ENCODE measurements around the gene TRIL.

The TRIL gene

DNA sequence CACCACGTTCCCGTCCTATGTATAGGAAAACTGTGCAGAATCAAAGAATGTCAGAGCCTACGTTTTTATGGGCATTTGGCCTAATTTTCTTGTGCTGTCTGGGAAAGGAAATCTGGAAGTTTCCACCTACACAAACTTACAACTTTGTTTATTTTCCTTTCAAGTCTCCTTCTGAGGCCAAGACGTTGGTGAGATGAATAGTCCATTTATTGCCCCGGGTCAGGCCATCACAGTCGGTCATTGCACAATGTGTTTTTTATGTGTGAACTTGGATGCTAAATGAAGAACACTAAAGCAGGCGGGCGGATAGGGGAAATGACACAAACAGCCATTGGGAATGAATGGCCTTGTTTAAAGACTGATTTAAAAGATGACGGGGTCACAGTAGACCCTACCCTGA lies 38.6 kb downstream of the TRIL start:
- Histone ChIP-seq H4K12ac (ENCODE audit: low read depth, low read length) (no peak overlapping the region), H3K27me3 (ENCODE audit: insufficient read depth, low read length) (no peaks in the 10 kb centered on the region), H2AFZ (ENCODE audit: insufficient read depth, low read length, poor library complexity) (no peak overlapping the region), H3K4me1 (ENCODE audit: control insufficient read depth in 1 of 2, insufficient read depth in 2 of 2, low read length in 2 of 2) (no peaks in the 10 kb centered on the region), H3K23ac (ENCODE audit: low read length) (no peak overlapping the region), H3K9ac (ENCODE audit: low read length) (no peak overlapping the region), H3K9me3 (ENCODE audit: insufficient read depth, low read depth, low read length) (no peaks in the 10 kb centered on the region), H2BK5ac (ENCODE audit: low read depth, low read length, poor library complexity) (no peak overlapping the region), H3K18ac (ENCODE audit: low read length) (no peak overlapping the region), H3K79me2 (ENCODE audit: control insufficient read depth, insufficient read depth, low read length, poor library complexity) (no peaks in the 10 kb centered on the region), H3K4ac (ENCODE audit: low read depth, low read length) (no peak overlapping the region), H3K36me3 (ENCODE audit: control insufficient read depth in 1 of 2, insufficient read depth in 2 of 2, low read length in 2 of 2) (no peaks in the 10 kb centered on the region), H2AK5ac (ENCODE audit: low read length) (no peak overlapping the region), H3K79me1 (ENCODE audit: low read length) (no peaks in the 10 kb centered on the region), H3K4me3 (ENCODE audit: low read depth, low read length) (no peak overlapping the region), H2BK120ac (ENCODE audit: insufficient read depth, low read length, poor library complexity) (no peak overlapping the region), H3K27ac (ENCODE audit: low read depth, low read length) (no peak overlapping the region), H3K14ac (ENCODE audit: low read length) (no peak overlapping the region), H4K8ac (ENCODE audit: low read depth, low read length) (no peak overlapping the region), H4K91ac (ENCODE audit: low read depth, low read length) (no peak overlapping the region), H2BK12ac (ENCODE audit: low read length) (no peak overlapping the region), H3K4me2 (ENCODE audit: low read length) (no peak overlapping the region)
- no CpG with 5 or more reads among the region's 9 CpGs for WGBS (ENCODE audit: extremely low coverage, insufficient coverage, insufficient read length)
- no peak for DNase-seq

DNA sequence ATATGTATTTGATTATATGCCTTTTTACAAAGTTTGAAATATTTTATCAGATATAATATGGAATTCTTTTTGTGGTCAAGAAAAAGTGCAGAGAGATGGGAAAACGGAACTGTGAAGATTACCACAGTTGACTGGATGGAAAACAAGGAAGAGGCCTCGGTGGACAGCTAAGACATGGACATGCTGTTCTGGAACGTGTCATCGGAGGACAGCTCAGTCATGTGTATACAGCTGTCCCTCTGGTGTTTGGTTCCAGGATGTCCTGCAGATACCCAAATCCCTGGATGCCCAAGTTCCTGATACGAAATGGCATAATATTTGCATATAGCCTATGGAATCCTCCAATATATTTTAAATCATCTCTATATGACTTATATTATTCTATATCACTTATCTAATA lies 49.4 kb downstream of the TRIL start:
- Histone ChIP-seq H3K4me3 (ENCODE audit: low read depth, low read length) (no peak overlapping the region), H3K4me1 (ENCODE audit: control insufficient read depth in 1 of 2, insufficient read depth in 2 of 2, low read length in 2 of 2) (peaks cover 0 to 2% of the 10 kb centered on the region in 2 experiments), H3K79me2 (ENCODE audit: control insufficient read depth, insufficient read depth, low read length, poor library complexity) (no peaks in the 10 kb centered on the region)

DNA sequence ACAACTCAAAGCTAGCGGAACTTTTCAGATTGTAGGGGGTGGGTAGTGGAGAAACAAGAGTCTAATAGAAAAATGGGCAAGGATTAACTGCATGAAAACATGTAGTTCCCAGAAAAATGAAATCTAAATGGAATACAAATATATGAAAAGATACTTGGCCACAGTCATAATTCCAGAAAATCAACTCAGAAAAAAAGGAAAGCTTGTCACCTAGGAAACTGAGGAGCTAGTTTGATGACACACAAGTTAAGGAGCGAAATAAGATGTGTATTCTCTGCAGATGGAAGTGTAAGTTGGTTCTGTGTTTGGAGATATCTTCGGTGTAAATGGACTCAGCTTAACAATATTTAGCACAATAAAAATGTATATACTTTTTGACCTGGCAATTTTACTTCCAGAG lies 52.7 kb downstream of the TRIL start:
- Histone ChIP-seq H3K4me3 (ENCODE audit: low read depth, low read length) (no peak overlapping the region), H3K4me2 (ENCODE audit: low read length) (no peak overlapping the region), H2BK5ac (ENCODE audit: low read depth, low read length, poor library complexity) (no peak overlapping the region), H2BK120ac (ENCODE audit: insufficient read depth, low read length, poor library complexity) (no peak overlapping the region), H4K91ac (ENCODE audit: low read depth, low read length) (no peak overlapping the region), H3K18ac (ENCODE audit: low read length) (no peak overlapping the region), H3K27ac (ENCODE audit: low read depth, low read length) (no peak overlapping the region), H2BK12ac (ENCODE audit: low read length) (no peak overlapping the region), H2AK5ac (ENCODE audit: low read length) (no peak overlapping the region), H4K12ac (ENCODE audit: low read depth, low read length) (no peak overlapping the region), H3K23ac (ENCODE audit: low read length) (no peak overlapping the region), H3K9me3 (ENCODE audit: insufficient read depth, low read depth, low read length) (no peaks in the 10 kb centered on the region), H4K8ac (ENCODE audit: low read depth, low read length) (no peak overlapping the region), H3K9ac (ENCODE audit: low read length) (no peak overlapping the region), H3K79me2 (ENCODE audit: control insufficient read depth, insufficient read depth, low read length, poor library complexity) (no peaks in the 10 kb centered on the region), H3K4ac (ENCODE audit: low read depth, low read length) (no peak overlapping the region), H3K14ac (ENCODE audit: low read length) (no peak overlapping the region), H3K79me1 (ENCODE audit: low read length) (no peaks in the 10 kb centered on the region), H2AFZ (ENCODE audit: insufficient read depth, low read length, poor library complexity) (no peak overlapping the region), H3K4me1 (ENCODE audit: control insufficient read depth in 1 of 2, insufficient read depth in 2 of 2, low read length in 2 of 2) (peaks cover 0 to 2% of the 10 kb centered on the region in 2 experiments), H3K27me3 (ENCODE audit: insufficient read depth, low read length) (no peaks in the 10 kb centered on the region), H3K36me3 (ENCODE audit: control insufficient read depth in 1 of 2, insufficient read depth in 2 of 2, low read length in 2 of 2) (no peaks in the 10 kb centered on the region)
- no CpG with 5 or more reads among the region's 3 CpGs for WGBS (ENCODE audit: extremely low coverage, insufficient coverage, insufficient read length)
- DNase-seq = no peak

More for the DNA sequence above, 49.4 kb downstream of the TRIL start:
- Histone ChIP-seq H2BK12ac (ENCODE audit: low read length) (no peak overlapping the region), H4K12ac (ENCODE audit: low read depth, low read length) (no peak overlapping the region), H3K14ac (ENCODE audit: low read length) (no peak overlapping the region), H4K91ac (ENCODE audit: low read depth, low read length) (no peak overlapping the region), H3K9ac (ENCODE audit: low read length) (no peak overlapping the region), H3K4ac (ENCODE audit: low read depth, low read length) (no peak overlapping the region), H3K18ac (ENCODE audit: low read length) (no peak overlapping the region), H3K27ac (ENCODE audit: low read depth, low read length) (no peak overlapping the region), H3K9me3 (ENCODE audit: insufficient read depth, low read depth, low read length) (no peaks in the 10 kb centered on the region), H3K79me1 (ENCODE audit: low read length) (no peaks in the 10 kb centered on the region), H3K36me3 (ENCODE audit: control insufficient read depth in 1 of 2, insufficient read depth in 2 of 2, low read length in 2 of 2) (no peaks in the 10 kb centered on the region), H2BK120ac (ENCODE audit: insufficient read depth, low read length, poor library complexity) (no peak overlapping the region), H3K27me3 (ENCODE audit: insufficient read depth, low read length) (no peaks in the 10 kb centered on the region), H3K4me2 (ENCODE audit: low read length) (no peak overlapping the region), H2AK5ac (ENCODE audit: low read length) (no peak overlapping the region), H3K23ac (ENCODE audit: low read length) (no peak overlapping the region), H2AFZ (ENCODE audit: insufficient read depth, low read length, poor library complexity) (no peak overlapping the region), H4K8ac (ENCODE audit: low read depth, low read length) (no peak overlapping the region), H2BK5ac (ENCODE audit: low read depth, low read length, poor library complexity) (no peak overlapping the region)
- DNase-seq = no peak
- WGBS (ENCODE audit: extremely low coverage, insufficient coverage, insufficient read length) = no CpG with 5 or more reads among the region's 5 CpGs

DNA sequence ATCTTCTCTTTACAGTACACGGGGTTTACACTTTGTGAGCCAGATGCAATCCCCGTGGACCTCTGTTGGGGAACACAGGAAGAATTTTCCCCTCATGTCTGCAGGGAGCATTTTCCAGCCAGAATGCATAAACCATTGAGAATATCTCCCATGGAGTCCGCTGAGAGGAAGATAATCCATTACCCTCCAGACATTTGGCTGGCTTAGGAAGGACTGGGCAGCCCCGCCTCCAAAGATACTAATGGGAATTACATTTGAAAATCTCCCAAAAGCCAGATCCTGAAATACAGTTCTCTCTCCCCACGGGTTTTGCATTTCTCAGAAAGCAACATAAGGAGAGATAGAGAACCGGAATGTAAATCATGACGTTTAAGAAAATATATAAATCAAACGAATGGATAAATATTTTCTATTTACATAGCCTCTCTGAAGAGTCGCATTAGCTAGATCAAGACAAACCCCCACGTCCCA lies 53.5 kb downstream of the TRIL start:
- Histone ChIP-seq H4K91ac (ENCODE audit: low read depth, low read length) (no peak overlapping the region), H4K8ac (ENCODE audit: low read depth, low read length) (no peak overlapping the region), H3K23ac (ENCODE audit: low read length) (peak overlapping the region; percentile 89), H2BK12ac (ENCODE audit: low read length) (no peak overlapping the region), H2BK120ac (ENCODE audit: insufficient read depth, low read length, poor library complexity) (no peak overlapping the region), H3K18ac (ENCODE audit: low read length) (no peak overlapping the region), H3K27me3 (ENCODE audit: insufficient read depth, low read length) (no peaks in the 10 kb centered on the region), H3K14ac (ENCODE audit: low read length) (no peak overlapping the region), H3K9ac (ENCODE audit: low read length) (peak overlapping the region; percentile 69), H2AK5ac (ENCODE audit: low read length) (no peak overlapping the region), H3K9me3 (ENCODE audit: insufficient read depth, low read depth, low read length) (no peaks in the 10 kb centered on the region), H3K79me2 (ENCODE audit: control insufficient read depth, insufficient read depth, low read length, poor library complexity) (no peaks in the 10 kb centered on the region), H2AFZ (ENCODE audit: insufficient read depth, low read length, poor library complexity) (no peak overlapping the region), H3K36me3 (ENCODE audit: control insufficient read depth in 1 of 2, insufficient read depth in 2 of 2, low read length in 2 of 2) (no peaks in the 10 kb centered on the region), H3K4ac (ENCODE audit: low read depth, low read length) (no peak overlapping the region), H3K4me3 (ENCODE audit: low read depth, low read length) (no peak overlapping the region), H3K4me1 (ENCODE audit: control insufficient read depth in 1 of 2, insufficient read depth in 2 of 2, low read length in 2 of 2) (peaks cover 0 to 2% of the 10 kb centered on the region in 2 experiments), H2BK5ac (ENCODE audit: low read depth, low read length, poor library complexity) (no peak overlapping the region), H3K4me2 (ENCODE audit: low read length) (no peak overlapping the region), H3K27ac (ENCODE audit: low read depth, low read length) (no peak overlapping the region), H3K79me1 (ENCODE audit: low read length) (no peaks in the 10 kb centered on the region), H4K12ac (ENCODE audit: low read depth, low read length) (no peak overlapping the region)
- no CpG with 5 or more reads among the region's 10 CpGs for WGBS (ENCODE audit: extremely low coverage, insufficient coverage, insufficient read length)
- no peak for DNase-seq

Data from trophoblast cell (in vitro differentiated cells and primary cell).